Kidney glomerular epithelial cell (primary cell): ENCODE measurements around the gene TNFRSF1A.
"Not testable (repeated sequence)": the region's sequence is repeated elsewhere in the genome, so short reads cannot be mapped to it uniquely, and the experiment has no call there.

Source experiments
- DNase-seq: peaks from one replicate; lab custom pipeline; 2025; lab: John Stamatoyannopoulos, UW

TNFRSF1A gene

GRCh38 chr12:6302621-6303020 lies 39.3 kb downstream of the TNFRSF1A start:
- DNase-seq: no peak

GRCh38 chr12:6301721-6302120 lies 40.2 kb downstream of the TNFRSF1A start:
- DNase-seq: no peak

- no peak for DNase-seq
Observed at GRCh38 chr12:6297170-6297569, 44.7 kb downstream of the TNFRSF1A start.

GRCh38 chr12:6295094-6295811 lies 46.6 kb downstream of the TNFRSF1A start:
- DNase-seq: peak; percentile 70

GRCh38 chr12:6294156-6295093 lies 47.5 kb downstream of the TNFRSF1A start:
- no peak for DNase-seq

- no peak for DNase-seq
Observed at GRCh38 chr12:6292606-6293005, 49.3 kb downstream of the TNFRSF1A start.

DNA sequence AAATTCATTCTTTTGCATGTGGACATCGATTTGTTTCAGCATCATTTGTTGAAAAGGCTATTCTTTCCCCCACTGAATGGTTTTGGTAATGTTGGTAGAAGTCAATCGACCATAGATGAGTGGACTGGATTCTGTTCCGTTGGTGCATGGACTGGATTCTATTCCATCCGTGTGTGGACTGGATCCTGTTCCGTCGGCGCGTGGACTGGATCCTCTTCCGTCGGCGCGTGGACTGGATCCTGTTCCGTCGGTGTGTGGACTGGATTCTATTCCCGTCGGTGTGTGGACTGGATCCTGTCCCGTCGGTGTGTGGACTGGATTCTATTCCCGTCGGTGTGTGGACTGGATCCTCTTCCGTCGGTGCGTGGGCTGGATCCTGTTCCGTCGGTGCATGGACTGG lies 52.0 kb downstream of the TNFRSF1A start:
- DNase-seq: not testable (repeated sequence)

GRCh38 chr12:6289081-6289480 lies 52.8 kb downstream of the TNFRSF1A start:
- not testable (repeated sequence) for DNase-seq

GRCh38 chr12:6288235-6288634 lies 53.6 kb downstream of the TNFRSF1A start:
- no peak for DNase-seq

- no peak for DNase-seq
Observed at GRCh38 chr12:6285532-6286306, 56.2 kb downstream of the TNFRSF1A start.

DNA sequence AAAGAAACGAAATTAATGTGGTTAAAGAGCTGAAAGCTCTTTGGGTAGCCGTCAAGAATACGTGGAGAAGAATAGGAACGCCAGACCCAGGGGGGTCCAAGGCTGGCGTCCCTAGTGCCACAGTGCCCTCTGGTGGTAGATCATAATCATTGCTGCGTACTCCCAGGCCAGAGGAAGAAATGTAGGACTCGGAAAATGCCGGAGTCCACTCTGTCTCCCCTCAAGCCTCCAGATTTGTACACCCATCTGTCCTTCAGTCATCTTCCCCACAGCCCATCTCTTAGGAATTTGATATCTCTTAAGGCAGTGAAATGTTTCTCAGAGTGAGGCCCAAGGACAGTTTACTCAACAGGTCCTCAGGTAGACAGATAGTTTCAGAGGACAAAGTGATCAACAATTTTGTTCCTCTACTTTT lies 56.8 kb downstream of the TNFRSF1A start:
- DNase-seq: peak; percentile 77

- DNase-seq: no peak
Observed at GRCh38 chr12:6284273-6284672, 57.6 kb downstream of the TNFRSF1A start.

GRCh38 chr12:6282453-6282840 lies 59.4 kb downstream of the TNFRSF1A start:
- DNase-seq: no peak

- no peak for DNase-seq
Observed at GRCh38 chr12:6281081-6281809, 60.6 kb downstream of the TNFRSF1A start.

- no peak for DNase-seq
Observed at GRCh38 chr12:6280672-6281071, 61.2 kb downstream of the TNFRSF1A start.

- DNase-seq: peak; percentile 89
Observed at GRCh38 chr12:6280053-6280469, 61.8 kb downstream of the TNFRSF1A start.

DNA sequence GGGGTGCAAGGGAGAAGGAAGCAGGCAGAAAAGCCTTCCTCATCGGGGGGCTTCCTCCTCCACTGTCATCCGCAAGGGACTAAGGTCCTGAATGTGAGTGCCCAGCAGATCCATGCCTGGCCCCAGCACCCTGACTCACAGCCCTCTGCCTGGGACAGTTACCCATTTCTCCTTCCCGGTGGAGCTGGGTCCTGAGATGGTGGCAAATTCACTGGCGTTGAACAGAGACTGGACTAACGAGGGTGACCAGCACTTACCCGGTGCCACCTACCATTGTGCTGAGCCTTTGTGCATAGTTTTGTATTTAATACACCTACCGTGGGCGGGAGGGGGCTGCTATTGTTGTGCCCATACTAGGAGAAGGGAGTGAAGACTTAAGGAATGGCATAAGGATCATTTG lies 62.2 kb downstream of the TNFRSF1A start:
- no peak for DNase-seq

GRCh38 chr12:6279256-6279628 lies 62.6 kb downstream of the TNFRSF1A start:
- no peak for DNase-seq
